HG02885 (cell line): Measurements from ENCODE around the gene OIT3.

ENCODE experiments used
- ATAC-seq: cut with Tn5 transposase; IDR thresholded peaks from one replicate; pipeline ENCODE4 v1.9.1; 2021; ENCODE audit warnings: mild to moderate bottlenecking; ENCODE audit not compliant: unreplicated experiment, poor library complexity

OIT3 gene

GRCh38 chr10:72946963-72947362 is 53.4 kb downstream of the OIT3 start:
- no peak for ATAC-seq

DNA sequence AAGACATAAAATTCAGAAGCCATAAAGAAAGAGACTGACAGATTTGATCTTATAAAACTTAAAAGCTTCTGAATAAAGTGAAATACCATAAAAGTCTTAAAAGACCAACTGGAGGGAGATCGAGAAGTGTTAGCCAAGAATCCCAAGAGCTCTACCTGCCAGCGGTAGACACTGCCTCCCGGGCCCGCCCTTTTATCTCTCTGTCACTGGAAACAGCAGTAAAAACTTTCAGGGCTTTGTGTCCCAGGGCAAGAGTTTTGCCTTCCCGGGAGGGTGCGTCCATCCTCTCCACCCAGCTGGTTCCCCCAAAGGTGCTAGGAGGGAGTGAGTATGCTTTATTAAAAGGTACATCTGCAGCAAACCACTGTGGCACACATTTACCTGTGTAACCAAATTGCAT is 55.2 kb downstream of the OIT3 start:
- ATAC-seq, result no peak

DNA sequence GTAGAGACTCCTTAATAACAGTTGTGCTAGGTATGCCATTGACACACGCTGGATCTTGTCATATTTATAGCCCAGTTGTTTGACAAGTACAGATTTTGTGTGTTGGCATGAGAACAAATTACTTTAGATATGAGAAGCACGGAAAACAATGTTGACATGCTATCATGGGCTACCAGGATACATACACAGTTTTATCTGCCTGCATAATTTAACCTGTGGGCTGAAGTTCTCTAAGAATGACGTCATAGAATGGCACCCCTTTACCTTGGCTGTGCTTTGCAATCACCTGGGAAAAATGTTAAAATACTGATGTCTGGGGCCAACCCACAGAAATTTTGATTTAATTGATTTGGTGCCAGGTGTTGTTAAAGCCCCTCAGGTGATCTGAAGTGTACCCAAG is 58.2 kb downstream of the OIT3 start:
- ATAC-seq, result no peak

DNA sequence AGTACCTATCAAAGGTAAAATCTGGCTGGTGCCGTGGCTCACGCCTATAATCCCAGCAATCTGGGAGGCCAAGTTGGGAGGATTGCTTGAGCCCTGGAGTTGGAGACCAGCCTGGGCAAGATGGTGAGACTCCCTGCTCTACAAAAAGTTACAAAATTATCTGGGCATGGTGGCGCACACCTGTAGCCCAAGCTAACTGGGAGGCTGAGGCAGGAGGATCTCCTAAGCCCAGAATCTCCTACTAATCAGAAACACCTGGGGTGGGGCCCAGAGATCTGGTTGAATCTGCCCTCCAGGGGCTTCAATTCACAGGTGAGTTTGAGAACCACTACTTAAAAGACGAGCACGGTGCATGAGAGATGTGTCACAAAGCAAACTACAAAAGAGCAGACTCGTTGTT is 58.6 kb downstream of the OIT3 start:
- no peak for ATAC-seq

DNA sequence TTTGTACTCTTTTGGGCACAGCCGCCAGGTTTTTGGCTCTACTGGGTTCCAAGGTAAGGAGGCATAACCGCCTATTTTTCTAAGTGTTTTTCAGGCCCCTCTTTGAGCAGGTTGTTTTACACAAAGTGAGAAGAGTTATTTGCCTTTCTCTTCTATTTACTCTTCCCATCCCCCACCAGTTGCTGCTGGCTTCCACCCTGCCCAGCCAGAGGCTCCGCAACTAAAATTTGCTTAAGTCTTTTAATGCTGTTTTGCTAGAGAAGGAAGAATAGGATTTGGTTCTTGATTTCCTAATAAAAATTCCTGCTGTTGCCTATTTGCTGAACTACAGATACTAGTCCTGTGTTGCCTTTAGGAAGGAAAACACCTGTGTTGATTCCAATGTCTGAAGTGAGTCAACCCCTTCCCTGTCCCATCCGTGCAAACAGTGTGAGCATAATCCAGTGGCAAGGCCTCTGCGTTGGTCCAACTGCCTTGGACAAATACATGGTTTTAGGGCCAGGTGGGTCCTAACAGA is 59.2 kb downstream of the OIT3 start:
- no peak for ATAC-seq

DNA sequence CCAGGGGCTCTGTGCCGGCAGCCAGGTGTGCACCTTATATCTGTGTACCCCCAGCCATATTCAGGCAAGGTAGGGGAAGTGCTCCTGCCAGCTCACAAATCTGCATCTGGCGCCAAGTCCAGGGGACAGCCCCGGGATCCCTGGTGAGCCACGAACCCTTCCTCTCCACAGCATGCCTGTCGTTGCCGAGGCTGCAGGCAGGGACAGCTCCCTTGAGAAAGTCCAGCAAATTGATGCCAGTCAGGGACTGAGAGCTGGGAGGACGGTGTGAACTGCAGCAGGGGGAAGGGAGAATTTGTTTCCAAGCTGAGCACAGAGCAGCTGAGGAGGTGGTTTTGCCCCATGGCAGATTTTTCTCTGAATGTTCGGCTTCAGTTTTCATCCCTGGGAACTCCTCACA is 60.1 kb downstream of the OIT3 start:
- no peak for ATAC-seq

DNA sequence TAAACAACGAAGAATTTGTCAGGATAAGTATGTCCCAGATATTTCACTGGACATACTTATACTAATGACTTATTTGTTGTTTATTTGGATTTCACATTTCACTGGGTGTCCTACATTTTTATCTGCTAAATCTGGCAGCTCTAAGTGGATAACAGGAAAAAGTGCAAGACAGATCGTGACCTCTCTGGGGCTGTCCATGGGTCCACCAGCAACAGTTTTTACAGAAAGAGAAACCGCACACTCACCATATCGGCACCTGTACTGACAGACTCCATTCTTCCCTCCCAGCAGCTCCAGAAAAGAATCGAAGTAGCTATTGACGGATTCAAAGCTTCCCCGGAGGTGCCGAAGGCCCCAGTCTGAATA is 60.7 kb downstream of the OIT3 start:
- no peak for ATAC-seq

DNA sequence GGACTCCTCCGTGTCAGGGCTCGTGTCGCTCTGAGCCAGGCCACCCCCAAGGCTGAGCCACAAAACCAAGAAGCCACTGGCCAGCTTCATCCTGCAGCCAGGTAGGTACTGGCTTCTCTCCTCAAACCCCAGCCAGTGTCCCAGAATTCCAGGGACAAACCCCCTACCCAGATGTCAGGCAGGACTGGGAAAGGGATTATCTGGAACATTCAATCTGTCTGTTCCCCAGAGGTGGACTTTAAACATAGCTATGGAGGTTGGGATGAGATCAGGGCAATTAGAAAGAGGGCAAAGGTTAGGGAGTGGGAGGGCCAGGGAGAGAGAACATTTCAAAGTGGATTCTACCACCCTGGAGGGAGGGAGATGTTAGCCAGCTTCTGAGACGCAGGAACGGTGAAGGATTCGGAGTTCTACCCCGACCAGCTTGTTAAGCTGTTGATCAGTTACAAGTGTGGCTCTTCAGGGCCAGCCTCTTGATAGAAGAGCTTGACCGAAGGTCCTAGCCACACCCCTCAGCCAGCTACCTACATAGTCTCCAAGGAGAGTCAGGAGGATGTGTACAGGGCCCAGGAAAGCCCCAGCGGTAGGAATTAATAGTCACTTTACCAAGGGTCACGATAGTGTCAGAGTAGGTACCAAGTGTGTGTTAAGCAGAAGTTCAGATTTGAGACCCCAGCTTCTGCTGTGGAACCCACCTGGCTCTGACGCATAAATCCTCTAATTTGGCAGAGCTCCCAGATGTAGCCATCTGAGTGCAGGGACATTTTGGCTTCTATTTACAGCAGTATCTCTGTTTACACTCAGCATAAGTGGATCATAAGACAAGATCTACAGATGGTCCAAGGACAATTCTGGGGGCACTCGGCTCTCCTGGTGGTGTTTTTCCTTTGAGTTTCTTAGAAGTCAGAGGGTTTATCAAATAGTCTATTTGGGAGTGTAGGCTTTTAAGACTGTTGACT is 61.3 kb downstream of the OIT3 start, which contains the start of gene PLA2G12B:
TSS of gene PLA2G12B (minus strand) at position 211 of the 959 bp plus-strand sequence. CDS start at position 90, 121 bp downstream.
- ATAC-seq, result no peak

DNA sequence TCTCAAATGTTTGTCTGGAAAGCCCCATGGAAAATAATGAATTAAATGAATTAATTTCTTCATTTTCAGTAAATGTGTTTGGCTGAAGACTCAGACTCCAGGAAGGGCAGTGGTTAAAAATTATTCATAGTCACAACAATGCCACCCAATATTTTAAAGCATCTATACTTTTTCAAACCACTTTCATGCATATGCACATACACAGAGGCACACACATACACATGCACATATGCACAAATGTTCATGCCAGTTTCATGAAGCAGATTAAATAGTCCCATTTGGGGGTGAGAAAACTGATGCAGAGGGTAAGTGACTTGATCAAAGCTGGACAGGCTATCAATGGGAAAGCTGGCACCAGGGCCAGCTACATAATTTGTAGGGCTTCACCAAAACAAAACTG is 62.5 kb downstream of the OIT3 start:
- ATAC-seq, result no peak

DNA sequence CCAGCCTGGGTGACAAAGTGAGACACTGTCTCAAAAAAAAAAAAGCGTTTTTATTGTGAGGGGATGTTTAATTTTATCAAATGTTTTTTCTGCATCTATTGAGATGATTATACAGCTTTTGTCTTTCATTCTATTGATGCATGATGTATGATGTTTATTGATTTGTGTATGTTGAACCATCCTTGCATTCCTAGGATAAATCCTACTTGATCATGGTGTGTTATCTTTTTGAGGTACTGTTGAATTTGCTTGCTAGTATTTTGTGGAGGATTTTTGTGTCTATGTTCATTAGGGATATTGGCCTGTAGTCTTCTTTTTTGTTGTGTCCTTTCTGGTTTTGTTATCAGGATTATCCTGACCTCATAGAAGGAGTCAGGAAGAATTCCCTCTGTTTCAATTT is 83.3 kb downstream of the OIT3 start:
- ATAC-seq, result no peak

GRCh38 chr10:72979709-72980108 is 86.2 kb downstream of the OIT3 start:
- ATAC-seq, result no peak

- ATAC-seq, result no peak
Measured at GRCh38 chr10:72980348-72980747, 86.8 kb downstream of the OIT3 start.

- ATAC-seq, result no peak
Measured at GRCh38 chr10:72981028-72981881, 87.7 kb downstream of the OIT3 start.

DNA sequence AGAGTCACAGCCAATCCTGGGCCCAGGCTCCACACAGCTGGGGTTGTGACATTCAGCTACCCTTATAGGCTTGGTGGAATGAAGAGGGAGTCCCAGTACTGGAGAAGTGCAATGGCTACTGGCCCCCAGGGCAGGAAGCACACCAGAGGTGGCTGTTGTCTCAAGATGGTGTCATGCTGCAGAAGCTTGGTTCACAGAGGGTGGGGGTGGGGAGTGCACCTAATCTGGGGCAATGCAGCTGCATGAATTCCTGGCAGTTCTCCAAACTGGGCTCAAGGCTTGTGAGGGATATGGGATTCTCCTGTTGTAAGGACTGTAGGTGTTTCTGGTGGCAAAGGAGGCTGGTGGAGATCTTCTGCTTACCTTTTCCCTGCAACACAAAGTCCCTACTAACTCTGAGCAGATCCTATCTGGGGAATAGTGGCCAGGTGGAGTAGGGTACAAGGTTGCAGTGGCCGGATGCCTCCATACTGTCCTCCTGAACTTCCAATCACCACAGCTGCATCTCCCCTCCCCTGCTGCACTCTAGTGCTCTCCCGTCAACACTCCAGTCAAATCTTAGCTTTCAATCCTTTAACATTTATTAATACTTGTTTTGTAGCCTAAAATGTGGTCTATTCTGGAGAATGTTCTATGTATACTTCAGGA is 88.5 kb downstream of the OIT3 start:
- ATAC-seq, result no peak
